ENCODE results near the gene RUFY1.

- TF ChIP-seq CTCF (IDR thresholded peaks at IDR 0.05 in 2 of 3, conservative IDR thresholded peaks at IDR 0.05 in 1 of 3; ENCODE audit: insufficient read depth in 2 of 3, low read depth in 1 of 3, low read length in 3 of 3) (no peak), EGR1 (conservative IDR thresholded peaks at IDR 0.05) (no peak), MXI1 (IDR thresholded peaks at IDR 0.05; ENCODE audit: low read depth, low read length) (no peak), ZNF449 (CRISPR knock-in tag; IDR thresholded peaks at IDR 0.05) (no peak), SP1 (CRISPR knock-in tag; IDR thresholded peaks at IDR 0.05) (no peak), NR3C1 (CRISPR knock-in tag; IDR thresholded peaks at IDR 0.05) (no peak), ZNF23 (CRISPR knock-in tag; IDR thresholded peaks at IDR 0.05) (no peak), ZNF239 (CRISPR knock-in tag; IDR thresholded peaks at IDR 0.05) (no peak), TAF1 (IDR thresholded peaks at IDR 0.05; ENCODE audit: control insufficient read depth, extremely low read depth, insufficient read depth, low read length, severe bottlenecking) (no peak)
Observed at GRCh38 chr5:179606071-179606909, 55.9 kb downstream of the RUFY1 start.
